Large intestine (tissue), 3 donors: Measurements from ENCODE around the gene PUM2. TPM values are rescaled to one million over a fixed set of nuclear protein-coding genes. Genes with fewer than 3 reads are reported as not detected.

ENCODE experiments used
- DNase-seq, 2 donors: peaks; one replicate each; pipeline versions ENCODE4 v3.0.0 to v3.0.0-alpha.2; 2013
- H3K27ac ChIP-seq: one replicate; pipeline ENCODE4 v1.5.1; 2013; ENCODE audit warnings: low read length
- H3K27me3 ChIP-seq: 2 replicates; pipeline ENCODE4 v1.6.1; 2013; ENCODE audit warnings: low read length; ENCODE audit not compliant: control insufficient read depth, insufficient read depth
- H3K36me3 ChIP-seq: 2 replicates; pipeline ENCODE4 v1.6.1; 2013; ENCODE audit warnings: low read length; ENCODE audit not compliant: control insufficient read depth, insufficient read depth
- H3K4me1 ChIP-seq: one replicate; pipeline ENCODE4 v1.6.1; 2013; ENCODE audit warnings: low read length; ENCODE audit not compliant: control insufficient read depth, insufficient read depth
- H3K4me3 ChIP-seq: one replicate; pipeline ENCODE4 v1.5.1; 2013; ENCODE audit warnings: low read length
- H3K9me3 ChIP-seq: one replicate; pipeline ENCODE4 v1.6.1; 2013; ENCODE audit warnings: mild to moderate bottlenecking, low read depth, low read length, moderate library complexity; ENCODE audit not compliant: control insufficient read depth
- WGBS: methylation state at CpG from one replicate; pipeline ENCODE4 v1.1.5; 2013; ENCODE audit warnings: low lambda C conversion rate; ENCODE audit not compliant: insufficient coverage; 5-methylcytosine and 5-hydroxymethylcytosine counted together
- polyA plus RNA-seq: library from polyadenylated mRNA; unstranded; fragments of 120-200 nt; gene quantifications from one replicate; pipeline ENCODE4 v1.2.1, GENCODE V29; 2013

The PUM2 gene
- polyA plus RNA-seq, 1 donor: 86.9 TPM

DNA sequence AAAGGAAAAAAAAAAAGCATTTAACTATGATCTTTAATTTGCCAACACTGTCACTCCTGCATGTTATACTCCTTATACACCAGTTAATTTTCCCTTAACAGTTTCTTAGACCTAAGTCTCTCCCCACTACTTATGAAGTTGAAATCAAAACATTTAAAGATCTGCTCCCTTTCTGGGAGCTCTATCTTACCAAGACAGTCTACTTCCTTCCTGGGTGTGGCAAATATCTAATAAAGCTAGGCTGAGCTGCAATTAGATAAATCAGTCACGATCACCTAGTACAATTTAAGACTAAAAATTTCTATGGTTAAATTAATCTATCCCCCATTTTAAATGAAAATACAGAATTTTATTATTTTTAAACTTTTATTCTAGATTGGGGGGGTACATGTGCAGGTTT, 33.4 kb downstream of the PUM2 start:
- WGBS: no CpG with 5 or more reads among the region's 1 CpG
- no peaks in the 10 kb centered on the region for H3K27me3 ChIP-seq

DNA sequence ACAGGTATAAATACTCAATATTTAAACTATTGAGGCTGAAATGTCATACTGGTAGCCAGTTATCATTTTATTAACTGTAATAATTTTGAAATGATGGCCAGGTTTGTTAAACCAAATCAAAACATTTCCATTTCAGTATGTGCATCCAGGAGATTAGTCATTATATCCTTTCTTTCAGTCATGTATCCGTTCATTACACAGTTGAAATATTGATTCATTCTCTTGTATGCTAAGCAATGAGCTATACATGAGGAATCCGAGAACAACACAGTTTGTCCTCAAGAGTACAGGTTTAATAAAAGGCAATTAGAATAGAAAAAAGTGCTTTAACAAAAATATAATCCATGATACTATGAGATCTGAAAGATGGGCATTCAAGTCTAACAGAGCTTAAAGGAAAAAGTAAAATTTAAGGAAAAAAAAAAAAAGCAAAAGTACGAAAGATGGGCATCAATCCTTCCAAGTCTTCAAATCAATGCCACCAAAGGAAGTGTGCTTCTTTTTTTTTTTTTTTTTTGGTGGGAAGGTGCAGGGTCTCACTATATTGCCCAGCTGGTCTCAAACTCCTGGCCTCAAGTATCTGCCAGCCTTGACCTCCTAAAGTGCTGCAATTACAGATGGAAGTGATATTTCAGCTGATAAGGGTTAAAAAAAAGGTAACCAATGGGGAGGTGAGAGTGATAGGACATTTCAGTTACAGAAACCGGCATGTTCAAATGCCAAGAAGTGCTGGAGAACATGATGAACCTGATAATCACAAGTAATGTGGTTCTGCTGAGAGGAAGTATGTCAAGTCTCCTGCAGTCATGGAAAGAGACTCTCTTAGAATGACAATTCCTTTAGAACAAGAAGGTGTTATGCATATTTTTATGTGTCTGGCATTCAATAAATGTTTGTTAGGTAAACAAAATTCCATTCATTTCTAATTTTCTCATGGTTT, 35.8 kb downstream of the PUM2 start:
- H3K27ac ChIP-seq: no peak overlapping the region
- H3K27me3 ChIP-seq: no peaks in the 10 kb centered on the region
- H3K4me1 ChIP-seq: no peaks in the 10 kb centered on the region
- WGBS: 93% methylated on average over 2 of the region's 4 CpGs
- H3K9me3 ChIP-seq: no peaks in the 10 kb centered on the region
- H3K36me3 ChIP-seq: peaks cover 52% of the 10 kb centered on the region
- DNase-seq: no peak
- no peak overlapping the region for H3K4me3 ChIP-seq

More for the DNA sequence above, 33.4 kb downstream of the PUM2 start:
- DNase-seq: no peak
- Histone ChIP-seq H3K9me3 (no peaks in the 10 kb centered on the region), H3K4me3 (no peak overlapping the region), H3K36me3 (peaks cover 49% of the 10 kb centered on the region), H3K27ac (no peak overlapping the region), H3K4me1 (no peaks in the 10 kb centered on the region)

DNA sequence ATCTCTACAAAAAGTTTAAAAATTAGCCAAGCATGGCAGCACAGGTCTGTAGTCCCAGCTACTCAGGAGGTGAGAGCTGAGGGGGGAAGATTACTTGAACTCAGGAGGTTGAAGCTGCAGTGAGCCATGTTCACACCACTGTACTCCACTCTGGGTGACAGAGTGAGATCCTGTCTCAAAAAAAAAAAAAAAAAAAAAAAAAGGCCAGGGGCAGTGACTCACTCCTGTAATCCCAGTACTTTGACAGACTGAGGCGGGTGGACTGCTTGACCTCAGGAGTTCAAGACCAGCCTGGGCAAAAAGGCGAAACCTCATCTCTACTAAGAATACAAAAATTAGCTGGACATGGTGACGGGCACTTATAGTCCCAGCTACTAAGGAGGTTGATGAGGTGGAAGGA, 37.0 kb downstream of the PUM2 start:
- H3K27ac ChIP-seq: no peak overlapping the region
- no peaks in the 10 kb centered on the region for H3K9me3 ChIP-seq
- H3K4me1 ChIP-seq: no peaks in the 10 kb centered on the region
- WGBS: no CpG with 5 or more reads among the region's 3 CpGs
- H3K36me3 ChIP-seq: peaks cover 56% of the 10 kb centered on the region
- H3K27me3 ChIP-seq: no peaks in the 10 kb centered on the region
- H3K4me3 ChIP-seq: no peak overlapping the region
- no peak for DNase-seq

DNA sequence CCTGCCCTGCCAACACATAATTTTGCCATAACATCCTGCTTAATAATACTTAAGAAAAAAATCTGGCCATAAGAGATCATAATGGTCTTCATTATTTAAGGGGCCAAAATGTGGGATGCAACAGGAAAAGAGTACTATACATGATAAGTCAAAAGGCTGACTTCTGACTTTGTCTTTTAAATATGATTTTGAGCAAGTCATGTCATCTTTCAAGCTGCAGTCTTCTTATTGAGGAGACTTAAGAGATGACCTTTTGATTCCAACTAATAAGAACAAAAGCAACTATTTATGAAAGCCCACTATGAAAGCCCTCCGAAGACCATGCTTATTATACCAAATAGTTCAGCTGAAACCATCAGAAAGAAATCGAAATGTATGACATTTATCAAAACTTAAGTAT, 41.6 kb downstream of the PUM2 start:
- no CpG with 5 or more reads among the region's 2 CpGs for WGBS
- Histone ChIP-seq H3K9me3 (no peaks in the 10 kb centered on the region), H3K27ac (no peak overlapping the region), H3K36me3 (peaks cover 54% of the 10 kb centered on the region), H3K4me3 (no peak overlapping the region), H3K27me3 (no peaks in the 10 kb centered on the region), H3K4me1 (no peaks in the 10 kb centered on the region)
- no peak for DNase-seq

DNA sequence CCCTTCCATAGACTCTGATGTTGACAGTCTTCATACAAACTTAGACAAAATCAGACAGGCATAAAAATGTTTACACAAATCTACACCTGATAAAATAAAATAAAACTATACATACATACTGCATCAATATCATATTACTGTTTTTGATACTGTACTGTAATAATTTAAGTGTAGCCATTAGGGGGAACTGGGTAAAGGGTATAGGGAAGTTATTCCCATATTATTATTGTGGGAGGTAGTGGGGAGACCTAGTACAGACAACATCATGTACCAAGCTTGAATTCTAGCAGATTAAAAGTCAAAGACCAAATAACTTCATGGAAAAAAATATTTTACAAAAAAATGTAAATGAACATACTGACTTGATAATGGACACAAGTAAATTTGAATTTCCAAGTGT, 43.3 kb downstream of the PUM2 start:
- no peaks in the 10 kb centered on the region for H3K4me1 ChIP-seq
- peaks cover 53% of the 10 kb centered on the region for H3K36me3 ChIP-seq
- no peak overlapping the region for H3K27ac ChIP-seq
- no peaks in the 10 kb centered on the region for H3K27me3 ChIP-seq
- DNase-seq: no peak
- H3K4me3 ChIP-seq: no peak overlapping the region
- H3K9me3 ChIP-seq: no peaks in the 10 kb centered on the region

DNA sequence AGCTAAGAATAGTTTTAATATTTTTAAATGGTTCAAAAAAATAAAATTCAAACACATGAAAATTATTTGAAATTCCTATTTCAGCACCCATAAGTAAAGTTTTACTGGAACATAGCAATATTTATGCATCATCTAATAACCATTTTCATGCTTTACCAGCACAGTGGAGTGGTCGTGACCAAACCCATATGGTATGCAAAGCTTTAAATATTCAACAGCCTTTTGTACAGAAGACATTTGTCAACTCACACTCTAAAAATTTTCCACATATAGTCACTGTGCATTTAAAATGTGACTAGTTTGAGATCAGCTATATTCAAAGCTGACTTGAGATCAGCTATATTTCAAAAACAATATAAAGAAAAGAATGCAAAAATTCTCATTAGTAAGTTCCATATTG, 46.2 kb downstream of the PUM2 start:
- no peak overlapping the region for H3K27ac ChIP-seq
- DNase-seq: no peak
- H3K36me3 ChIP-seq: peaks cover 52% of the 10 kb centered on the region
- no peaks in the 10 kb centered on the region for H3K4me1 ChIP-seq
- no CpG with 5 or more reads among the region's 1 CpG for WGBS
- H3K9me3 ChIP-seq: no peaks in the 10 kb centered on the region
- no peak overlapping the region for H3K4me3 ChIP-seq
- H3K27me3 ChIP-seq: no peaks in the 10 kb centered on the region

DNA sequence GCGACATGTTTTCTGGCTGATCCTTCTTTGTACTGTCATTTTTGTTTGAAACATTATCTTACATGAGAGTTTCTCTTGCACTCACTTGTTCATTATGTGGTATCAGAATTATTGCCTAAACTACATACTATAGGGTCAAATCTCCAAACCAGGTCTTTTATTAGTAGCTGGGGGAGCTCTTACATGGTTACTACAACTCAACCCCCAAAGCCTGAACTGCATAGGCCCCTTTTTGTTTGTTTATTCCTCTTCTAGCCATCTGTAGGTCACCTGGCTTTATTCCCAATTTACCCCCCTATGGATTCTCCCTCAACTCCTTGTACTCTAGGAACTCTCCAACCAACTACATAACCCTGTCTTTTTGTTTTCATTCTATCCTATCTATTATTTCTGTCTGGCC, 46.7 kb downstream of the PUM2 start:
- peaks cover 54% of the 10 kb centered on the region for H3K36me3 ChIP-seq
- H3K27ac ChIP-seq: no peak overlapping the region
- WGBS: 67% methylated on average over 1 of the region's 1 CpG
- H3K9me3 ChIP-seq: no peaks in the 10 kb centered on the region
- no peaks in the 10 kb centered on the region for H3K4me1 ChIP-seq
- H3K4me3 ChIP-seq: no peak overlapping the region
- no peak for DNase-seq
- no peaks in the 10 kb centered on the region for H3K27me3 ChIP-seq

DNA sequence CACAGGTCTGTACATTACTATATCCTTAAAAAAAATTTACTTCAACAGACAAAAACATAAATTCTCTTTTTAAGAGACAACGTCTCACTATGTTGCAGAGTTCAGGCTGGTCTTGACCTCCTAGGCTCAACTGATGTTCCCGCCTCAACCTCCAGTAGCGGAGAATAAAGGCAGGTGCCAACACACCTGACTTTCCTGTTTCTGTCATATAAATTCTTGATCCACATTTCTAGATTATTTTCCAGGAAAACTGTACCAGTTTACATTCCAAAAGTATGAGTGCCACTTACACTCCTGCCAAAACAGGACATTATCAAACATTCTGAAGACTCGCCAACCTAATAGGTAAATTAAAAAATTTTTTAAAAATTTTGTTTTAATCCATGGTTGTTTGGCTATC, 48.6 kb downstream of the PUM2 start:
- H3K27ac ChIP-seq: no peak overlapping the region
- WGBS: no CpG with 5 or more reads among the region's 4 CpGs
- no peaks in the 10 kb centered on the region for H3K27me3 ChIP-seq
- H3K4me1 ChIP-seq: no peaks in the 10 kb centered on the region
- H3K4me3 ChIP-seq: no peak overlapping the region
- no peak for DNase-seq
- no peaks in the 10 kb centered on the region for H3K9me3 ChIP-seq
- H3K36me3 ChIP-seq: peaks cover 52% of the 10 kb centered on the region

DNA sequence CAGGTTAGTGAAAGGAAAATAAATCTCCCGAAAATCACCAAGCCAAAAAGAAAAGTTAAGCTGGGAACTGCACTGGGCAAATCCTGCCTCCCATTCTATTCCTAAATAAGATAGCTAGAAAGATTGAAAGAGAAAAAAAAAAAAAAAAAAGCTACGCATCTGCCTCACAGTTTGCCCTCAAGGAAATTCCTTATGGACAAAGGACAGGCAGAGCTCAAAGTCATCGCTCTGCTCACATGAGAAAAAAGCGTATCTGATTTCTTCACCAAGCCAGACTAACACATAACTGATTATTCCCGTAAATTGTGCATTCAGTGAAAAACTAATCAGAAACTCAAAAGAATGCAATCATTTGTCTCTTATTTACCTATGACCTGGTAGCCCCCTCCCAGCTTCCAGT, 50.0 kb downstream of the PUM2 start:
- WGBS: 100% methylated on average over 2 of the region's 5 CpGs
- no peak overlapping the region for H3K27ac ChIP-seq
- H3K9me3 ChIP-seq: no peaks in the 10 kb centered on the region
- H3K27me3 ChIP-seq: no peaks in the 10 kb centered on the region
- no peak for DNase-seq
- no peak overlapping the region for H3K4me3 ChIP-seq
- H3K4me1 ChIP-seq: no peaks in the 10 kb centered on the region
- peaks cover 50% of the 10 kb centered on the region for H3K36me3 ChIP-seq

DNA sequence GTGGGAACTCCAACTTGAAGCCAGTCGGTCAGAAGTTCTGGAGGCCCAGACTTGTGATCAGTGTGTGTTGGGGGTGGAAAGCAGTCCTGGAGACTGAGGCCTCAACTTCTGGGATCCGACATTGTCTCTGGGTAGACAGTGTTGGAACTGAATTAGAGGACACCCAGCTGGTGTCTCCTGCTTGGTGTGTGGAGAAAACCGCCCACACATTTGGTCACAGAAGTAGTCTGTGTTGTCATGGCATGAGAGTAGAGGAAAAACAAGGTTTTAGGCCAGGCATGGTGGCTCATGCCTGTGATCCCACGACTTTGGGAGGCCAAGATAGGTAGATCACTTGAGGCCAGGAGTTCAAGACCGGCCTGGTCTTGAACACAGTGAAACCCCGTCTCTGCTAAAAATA, 51.5 kb downstream of the PUM2 start:
- Histone ChIP-seq H3K27me3 (no peaks in the 10 kb centered on the region), H3K36me3 (peaks cover 54% of the 10 kb centered on the region), H3K4me1 (no peaks in the 10 kb centered on the region), H3K9me3 (no peaks in the 10 kb centered on the region), H3K4me3 (no peak overlapping the region), H3K27ac (no peak overlapping the region)
- no CpG with 5 or more reads among the region's 6 CpGs for WGBS
- no peak for DNase-seq

DNA sequence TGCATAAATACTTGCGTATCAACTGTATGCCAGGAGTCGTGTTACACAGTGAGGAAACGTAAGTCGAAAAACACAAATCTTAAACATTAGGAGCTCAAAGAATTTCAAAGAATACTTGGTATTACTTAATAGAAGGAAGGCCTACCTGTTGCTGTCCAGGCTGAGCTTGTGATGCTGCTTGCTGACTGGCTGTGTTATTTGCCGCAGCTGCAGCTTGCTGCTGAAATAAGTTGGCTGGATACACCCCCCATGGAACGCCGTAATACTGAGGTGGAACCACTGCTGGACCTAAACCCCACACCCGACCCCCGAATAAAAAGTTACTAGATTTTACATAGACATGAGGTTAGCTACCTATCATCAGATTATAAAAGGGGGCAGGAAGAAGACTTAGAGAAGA, 56.4 kb downstream of the PUM2 start:
- Histone ChIP-seq H3K4me3 (no peak overlapping the region), H3K27me3 (no peaks in the 10 kb centered on the region), H3K27ac (no peak overlapping the region), H3K36me3 (peaks cover 54% of the 10 kb centered on the region), H3K4me1 (no peaks in the 10 kb centered on the region), H3K9me3 (no peaks in the 10 kb centered on the region)
- DNase-seq: no peak
- WGBS: 100% methylated on average over 2 of the region's 9 CpGs
